K562 (cell line): Measurements from ENCODE around the gene SLC39A5. TPM values are rescaled to one million over a fixed set of nuclear protein-coding genes. Genes with fewer than 3 reads are reported as not detected.

Experiments
- C11orf30 ChIP-seq: fragments of 450-650 bp; IDR thresholded peaks from 2 replicates; pipeline ENCODE4 v1.6.1; 2016; ENCODE audit warnings: low read depth, mild to moderate bottlenecking
- CHD1 ChIP-seq: fragments of 200-600 bp; sonication (generic); IDR thresholded peaks from one replicate; pipeline ENCODE4 v1.6.1; 2012; ENCODE audit warnings: mild to moderate bottlenecking, moderate library complexity, low read length, inconsistent platforms
- EHMT2 ChIP-seq: fragments of 450-650 bp; IDR thresholded peaks from 2 replicates; pipeline ENCODE4 v1.6.1; 2018; ENCODE audit warnings: antibody characterized with exemption
- GABPB1 ChIP-seq: sonication (generic); formaldehyde crosslinking; IDR thresholded peaks from 2 replicates; pipeline ENCODE4 v1.8.0; 2022; ENCODE audit warnings: mild to moderate bottlenecking, missing genetic modification reagents
- HDAC3 ChIP-seq: fragments of 450-650 bp; IDR thresholded peaks from 2 replicates; pipeline ENCODE4 v1.6.1; 2018; ENCODE audit warnings: borderline replicate concordance, mild to moderate bottlenecking, moderate library complexity; ENCODE audit not compliant: partially characterized antibody
- HNRNPUL1 ChIP-seq: fragments of 200-400 bp; formaldehyde crosslinking; IDR thresholded peaks from 2 replicates; pipeline ENCODE4 v1.6.1; 2017; ENCODE audit warnings: low read length
- PRMT5 ChIP-seq: sonication (generic); formaldehyde crosslinking; IDR thresholded peaks from 2 replicates; pipeline ENCODE4 v1.5.0; 2020; ENCODE audit warnings: missing genetic modification reagents
- RBM17 ChIP-seq: fragments of 200-400 bp; formaldehyde crosslinking; IDR thresholded peaks from 2 replicates; pipeline ENCODE4 v1.6.1; 2017; ENCODE audit warnings: low read depth, mild to moderate bottlenecking, low read length, borderline replicate concordance
- SMAD4 ChIP-seq: fragments of 250-450 bp; sonication (Bioruptor Pico); conservative IDR thresholded peaks from 2 replicates; pipeline ENCODE4 v1.8.0; 2021; ENCODE audit warnings: inconsistent platforms, mild to moderate bottlenecking, moderate library complexity
- TAF1 ChIP-seq: IDR thresholded peaks from 2 replicates; pipeline ENCODE4 v1.6.1; 2011; ENCODE audit warnings: mild to moderate bottlenecking, low read length, moderate library complexity; ENCODE audit not compliant: insufficient read depth, control insufficient read depth, severe bottlenecking; ENCODE audit errors: extremely low read depth
- TAL1 ChIP-seq: fragments of 450-650 bp; IDR thresholded peaks from 2 replicates; pipeline ENCODE4 v1.6.1; 2016; ENCODE audit warnings: mild to moderate bottlenecking
- ZNF175 ChIP-seq: fragments of 200-800 bp; sonication (Bioruptor generic); IDR thresholded peaks from 2 replicates; pipeline ENCODE4 v1.6.1; 2016; ENCODE audit warnings: low read depth, mild to moderate bottlenecking, missing genetic modification characterization, missing compliant biosample characterization
- ZNF77 ChIP-seq: fragments of 250-450 bp; sonication (Bioruptor Pico); IDR thresholded peaks from 2 replicates; pipeline ENCODE4 v1.5.0; 2020
- polyA plus RNA-seq, 8 experiments: library from polyadenylated mRNA; depleted of rRNA in 4 of 8; stranded (reverse) in 5 of 8; unstranded in 3 of 8; fragments of >200 nt; fragmentation: Nextera tagmentation in 2 of 8; fragmentation: Illumina TruSeq in 1 of 8; extraction: Ambion mirVana in 2 of 8; extraction: Trizol in 1 of 8; gene quantifications; 2 replicates each; pipeline versions ENCODE4 v1.2.1 to v1.2.3, GENCODE V29; 2011 to 2014; ENCODE audit warnings: inconsistent platforms in 1 of 8, missing spikeins in 1 of 8
- total RNA-seq, 7 experiments: library from RNA; depleted of rRNA in 6 of 7; stranded (reverse); fragments of >200 nt in 6 of 7; fragmentation: Illumina TruSeq in 2 of 7; extraction: Trizol in 2 of 7; gene quantifications; 2 replicates each; pipeline versions ENCODE4 v1.2.1 to v1.2.3, GENCODE V29; 2011 to 2021; ENCODE audit warnings: low replicate concordance in 1 of 7
- TF ChIP-seq, protein P1 (sequence below): fragments of 450-650 bp; conservative IDR thresholded peaks from 2 replicates; pipeline ENCODE4 v1.6.1; 2016; ENCODE audit warnings: missing genetic modification characterization, low read depth, mild to moderate bottlenecking, missing compliant biosample characterization, moderate library complexity
- TF ChIP-seq, protein P2 (sequence below), 2 experiments: IDR thresholded peaks; 2 replicates each; pipeline ENCODE4 v1.6.1; 2011; ENCODE audit warnings: borderline replicate concordance in 1 of 2, control low read depth in 1 of 2, low read depth in 1 of 2, low read length in 1 of 2, mild to moderate bottlenecking in 1 of 2, mixed read lengths in 1 of 2, moderate library complexity in 1 of 2; ENCODE audit not compliant: insufficient read depth in 1 of 2, insufficient read length in 1 of 2, poor library complexity in 1 of 2, severe bottlenecking in 1 of 2; ENCODE audit errors: extremely low read depth in 1 of 2
- TF ChIP-seq, protein P3 (sequence below): fragments of 450-650 bp; IDR thresholded peaks from 2 replicates; pipeline ENCODE4 v1.6.1; 2014; ENCODE audit warnings: low read depth, mild to moderate bottlenecking, moderate library complexity, borderline replicate concordance
- TF ChIP-seq, protein P4 (sequence below): sonication (generic); formaldehyde crosslinking; IDR thresholded peaks from 2 replicates; pipeline ENCODE4 v1.8.0; 2022; ENCODE audit warnings: mild to moderate bottlenecking, missing genetic modification reagents
- TF ChIP-seq, protein P5 (sequence below): sonication (generic); formaldehyde crosslinking; IDR thresholded peaks from 2 replicates; pipeline ENCODE4 v1.8.0; 2022; ENCODE audit warnings: missing genetic modification reagents, mild to moderate bottlenecking, moderate library complexity, borderline replicate concordance

SLC39A5 gene
- total and polyA plus RNA-seq, 9 of the 15 experiments (the other 6 are each of a cell fraction or from before 2014, with no cell fraction given), result 0.08 to 0.10 TPM; not detected in 7

DNA sequence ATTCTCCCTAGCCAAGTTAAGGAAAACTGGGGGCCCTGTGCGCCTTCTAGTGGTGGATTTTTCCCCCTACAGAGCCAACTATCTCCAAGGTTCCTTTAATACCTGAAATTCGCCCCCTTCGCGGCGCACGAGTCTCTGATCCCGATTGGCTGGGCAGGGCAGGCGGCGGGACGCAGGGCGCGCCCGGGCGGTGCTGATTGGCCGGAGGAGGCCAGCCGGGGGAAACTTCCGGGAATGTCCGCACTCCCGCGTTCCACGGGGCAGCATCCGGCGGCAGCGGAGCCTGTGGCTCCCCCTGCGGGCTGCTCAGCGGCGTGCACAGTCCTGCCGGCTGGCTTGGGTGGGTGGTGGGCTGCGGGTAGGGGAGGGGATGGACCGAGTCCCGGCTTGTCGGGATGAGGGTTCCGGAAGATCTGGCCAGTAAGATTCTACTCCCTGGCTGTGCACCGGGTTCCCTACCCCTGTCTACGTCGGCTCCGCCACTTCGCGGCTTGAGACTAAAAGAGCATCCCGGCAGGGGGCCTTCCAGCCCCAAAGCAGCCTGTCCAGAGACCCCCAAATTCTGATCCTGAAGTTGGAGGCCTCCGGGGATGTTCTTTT is 5.6 kb upstream of the SLC39A5 start, which contains the start of gene NABP2 (continued):
- TF ChIP-seq TAL1 (no peak), HNRNPUL1 (no peak), PRMT5 (no peak), ZNF77 (no peak), RBM17 (no peak), TAF1 (peak; percentile 66), GABPB1 (peak; percentile 94), HDAC3 (no peak), ZNF175 (CRISPR knock-in tag) (0 out of 2 replicates have a peak, but pooled peaks have one; percentile 45), C11orf30 (peak; percentile 80), EHMT2 (peak; percentile 44), CHD1 (no peak), SMAD4 (peak; percentile 57)
- TF ChIP-seq, protein P1, sequence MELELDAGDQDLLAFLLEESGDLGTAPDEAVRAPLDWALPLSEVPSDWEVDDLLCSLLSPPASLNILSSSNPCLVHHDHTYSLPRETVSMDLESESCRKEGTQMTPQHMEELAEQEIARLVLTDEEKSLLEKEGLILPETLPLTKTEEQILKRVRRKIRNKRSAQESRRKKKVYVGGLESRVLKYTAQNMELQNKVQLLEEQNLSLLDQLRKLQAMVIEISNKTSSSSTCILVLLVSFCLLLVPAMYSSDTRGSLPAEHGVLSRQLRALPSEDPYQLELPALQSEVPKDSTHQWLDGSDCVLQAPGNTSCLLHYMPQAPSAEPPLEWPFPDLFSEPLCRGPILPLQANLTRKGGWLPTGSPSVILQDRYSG (tag), result no peak
- TF ChIP-seq, protein P2, sequence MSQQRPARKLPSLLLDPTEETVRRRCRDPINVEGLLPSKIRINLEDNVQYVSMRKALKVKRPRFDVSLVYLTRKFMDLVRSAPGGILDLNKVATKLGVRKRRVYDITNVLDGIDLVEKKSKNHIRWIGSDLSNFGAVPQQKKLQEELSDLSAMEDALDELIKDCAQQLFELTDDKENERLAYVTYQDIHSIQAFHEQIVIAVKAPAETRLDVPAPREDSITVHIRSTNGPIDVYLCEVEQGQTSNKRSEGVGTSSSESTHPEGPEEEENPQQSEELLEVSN (IDR thresholded peaks at IDR 0.05; ENCODE audit: borderline replicate concordance in 1 of 2, extremely low read depth in 1 of 2, insufficient read depth in 1 of 2, insufficient read length in 1 of 2, low read depth in 1 of 2, low read length in 1 of 2, poor library complexity in 1 of 2, severe bottlenecking in 1 of 2), result peak; percentile 91 to 97
- TF ChIP-seq, protein P3, sequence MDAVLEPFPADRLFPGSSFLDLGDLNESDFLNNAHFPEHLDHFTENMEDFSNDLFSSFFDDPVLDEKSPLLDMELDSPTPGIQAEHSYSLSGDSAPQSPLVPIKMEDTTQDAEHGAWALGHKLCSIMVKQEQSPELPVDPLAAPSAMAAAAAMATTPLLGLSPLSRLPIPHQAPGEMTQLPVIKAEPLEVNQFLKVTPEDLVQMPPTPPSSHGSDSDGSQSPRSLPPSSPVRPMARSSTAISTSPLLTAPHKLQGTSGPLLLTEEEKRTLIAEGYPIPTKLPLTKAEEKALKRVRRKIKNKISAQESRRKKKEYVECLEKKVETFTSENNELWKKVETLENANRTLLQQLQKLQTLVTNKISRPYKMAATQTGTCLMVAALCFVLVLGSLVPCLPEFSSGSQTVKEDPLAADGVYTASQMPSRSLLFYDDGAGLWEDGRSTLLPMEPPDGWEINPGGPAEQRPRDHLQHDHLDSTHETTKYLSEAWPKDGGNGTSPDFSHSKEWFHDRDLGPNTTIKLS, result peak; percentile 81; the same call in 1 of the 2 replicates
- TF ChIP-seq, protein P4, sequence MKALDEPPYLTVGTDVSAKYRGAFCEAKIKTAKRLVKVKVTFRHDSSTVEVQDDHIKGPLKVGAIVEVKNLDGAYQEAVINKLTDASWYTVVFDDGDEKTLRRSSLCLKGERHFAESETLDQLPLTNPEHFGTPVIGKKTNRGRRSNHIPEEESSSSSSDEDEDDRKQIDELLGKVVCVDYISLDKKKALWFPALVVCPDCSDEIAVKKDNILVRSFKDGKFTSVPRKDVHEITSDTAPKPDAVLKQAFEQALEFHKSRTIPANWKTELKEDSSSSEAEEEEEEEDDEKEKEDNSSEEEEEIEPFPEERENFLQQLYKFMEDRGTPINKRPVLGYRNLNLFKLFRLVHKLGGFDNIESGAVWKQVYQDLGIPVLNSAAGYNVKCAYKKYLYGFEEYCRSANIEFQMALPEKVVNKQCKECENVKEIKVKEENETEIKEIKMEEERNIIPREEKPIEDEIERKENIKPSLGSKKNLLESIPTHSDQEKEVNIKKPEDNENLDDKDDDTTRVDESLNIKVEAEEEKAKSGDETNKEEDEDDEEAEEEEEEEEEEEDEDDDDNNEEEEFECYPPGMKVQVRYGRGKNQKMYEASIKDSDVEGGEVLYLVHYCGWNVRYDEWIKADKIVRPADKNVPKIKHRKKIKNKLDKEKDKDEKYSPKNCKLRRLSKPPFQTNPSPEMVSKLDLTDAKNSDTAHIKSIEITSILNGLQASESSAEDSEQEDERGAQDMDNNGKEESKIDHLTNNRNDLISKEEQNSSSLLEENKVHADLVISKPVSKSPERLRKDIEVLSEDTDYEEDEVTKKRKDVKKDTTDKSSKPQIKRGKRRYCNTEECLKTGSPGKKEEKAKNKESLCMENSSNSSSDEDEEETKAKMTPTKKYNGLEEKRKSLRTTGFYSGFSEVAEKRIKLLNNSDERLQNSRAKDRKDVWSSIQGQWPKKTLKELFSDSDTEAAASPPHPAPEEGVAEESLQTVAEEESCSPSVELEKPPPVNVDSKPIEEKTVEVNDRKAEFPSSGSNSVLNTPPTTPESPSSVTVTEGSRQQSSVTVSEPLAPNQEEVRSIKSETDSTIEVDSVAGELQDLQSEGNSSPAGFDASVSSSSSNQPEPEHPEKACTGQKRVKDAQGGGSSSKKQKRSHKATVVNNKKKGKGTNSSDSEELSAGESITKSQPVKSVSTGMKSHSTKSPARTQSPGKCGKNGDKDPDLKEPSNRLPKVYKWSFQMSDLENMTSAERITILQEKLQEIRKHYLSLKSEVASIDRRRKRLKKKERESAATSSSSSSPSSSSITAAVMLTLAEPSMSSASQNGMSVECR (CRISPR knock-in tag), result peak; percentile 72
- TF ChIP-seq, protein P5, sequence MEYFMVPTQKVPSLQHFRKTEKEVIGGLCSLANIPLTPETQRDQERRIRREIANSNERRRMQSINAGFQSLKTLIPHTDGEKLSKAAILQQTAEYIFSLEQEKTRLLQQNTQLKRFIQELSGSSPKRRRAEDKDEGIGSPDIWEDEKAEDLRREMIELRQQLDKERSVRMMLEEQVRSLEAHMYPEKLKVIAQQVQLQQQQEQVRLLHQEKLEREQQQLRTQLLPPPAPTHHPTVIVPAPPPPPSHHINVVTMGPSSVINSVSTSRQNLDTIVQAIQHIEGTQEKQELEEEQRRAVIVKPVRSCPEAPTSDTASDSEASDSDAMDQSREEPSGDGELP (CRISPR knock-in tag), result peak; percentile 83
